ENCODE data around the gene TSPAN3. TPM values are rescaled to one million over a fixed set of nuclear protein-coding genes. Genes with fewer than 3 reads are reported as not detected.
A peak's percentile ranks its signal among the peaks of the same experiment; 100 is the strongest.

TSPAN3 gene
- total RNA-seq, 1 experiment from 2014 or later = 84.9 TPM

DNA sequence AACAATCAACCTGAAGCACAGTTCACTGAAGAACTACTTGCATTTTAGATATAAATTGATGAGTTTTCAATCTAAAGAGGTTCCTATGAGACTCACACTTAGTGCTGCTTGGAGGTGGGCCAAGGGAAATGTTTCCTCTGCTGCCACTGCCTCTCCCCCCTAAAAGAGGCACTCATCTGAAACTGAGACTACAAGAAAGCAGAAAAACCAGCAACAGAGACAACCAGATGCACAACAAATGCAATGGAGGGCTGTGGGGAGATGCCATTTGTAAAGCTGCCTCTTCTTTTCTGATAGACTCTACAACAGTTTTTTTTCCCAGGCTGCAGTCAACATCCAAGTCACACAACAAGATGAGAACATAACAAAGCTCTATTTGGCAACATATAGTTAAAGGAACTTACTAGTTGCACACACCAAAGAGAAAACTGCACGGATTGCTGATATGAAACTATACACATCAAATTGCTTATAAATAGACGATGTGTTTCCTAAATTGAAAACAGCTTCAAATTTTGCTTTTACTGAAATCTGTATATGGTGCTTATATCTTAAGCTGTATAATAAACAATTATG, 11.0 kb downstream of the TSPAN3 start:
- CTCF ChIA-PET = interaction anchor here (1.0 to 2.6 kb wide), 4 partner anchors 10 to 484 kb away, joined by 3 to 12 read pairs (median 6); no protein-coding TSS in a partner anchor
- Mint-ChIP-seq H3K27ac (0 out of 2 replicates have a peak overlapping the region, but pooled peaks have one; percentile 25), H3K36me3 (no peaks in the 10 kb centered on the region), H3K9me3 (no peaks in the 10 kb centered on the region), H3K27me3 (ENCODE audit: low read depth) (no peaks in the 10 kb centered on the region), H3K4me1 (peaks cover 58% of the 10 kb centered on the region), H3K4me3 (no peak overlapping the region)
- no peak for TF ChIP-seq ZNF512 (CRISPR knock-in tag; IDR thresholded peaks at IDR 0.05; ENCODE audit: borderline replicate concordance)
- TF ChIP-seq, protein P1, sequence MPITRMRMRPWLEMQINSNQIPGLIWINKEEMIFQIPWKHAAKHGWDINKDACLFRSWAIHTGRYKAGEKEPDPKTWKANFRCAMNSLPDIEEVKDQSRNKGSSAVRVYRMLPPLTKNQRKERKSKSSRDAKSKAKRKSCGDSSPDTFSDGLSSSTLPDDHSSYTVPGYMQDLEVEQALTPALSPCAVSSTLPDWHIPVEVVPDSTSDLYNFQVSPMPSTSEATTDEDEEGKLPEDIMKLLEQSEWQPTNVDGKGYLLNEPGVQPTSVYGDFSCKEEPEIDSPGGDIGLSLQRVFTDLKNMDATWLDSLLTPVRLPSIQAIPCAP (CRISPR knock-in tag; IDR thresholded peaks at IDR 0.05) = no peak
- TF ChIP-seq ATF2 (CRISPR knock-in tag; IDR thresholded peaks at IDR 0.05; ENCODE audit: borderline replicate concordance, low read depth) = no peak
- POLR2A ChIA-PET = interaction anchor here (0.6 to 1.0 kb wide), 2 partner anchors 11 to 405 kb away, joined by 3 read pairs; partner anchors contain the start of gene TSPAN3
- ATAC-seq (no peak), DNase-seq (ENCODE audit: low spot score) (no peak)

DNA sequence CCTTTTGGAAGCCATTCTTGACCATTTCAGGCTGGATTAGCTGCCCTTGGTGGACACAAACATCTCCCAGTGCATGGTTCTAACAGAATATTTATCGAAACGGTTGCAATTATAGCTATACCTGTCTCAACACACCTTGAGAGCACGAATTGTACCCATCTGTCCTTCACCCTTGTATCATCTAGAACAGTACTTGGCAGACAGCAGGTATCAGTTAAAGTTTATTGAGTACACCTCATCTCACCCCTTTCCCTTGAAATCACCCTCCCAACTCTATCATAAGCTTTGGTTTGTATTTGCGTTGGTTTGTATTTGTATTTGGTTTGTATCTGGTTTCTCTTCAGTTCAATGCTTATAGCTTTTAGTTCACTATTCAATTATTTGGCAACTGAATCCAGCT, 12.4 kb downstream of the TSPAN3 start:
- Mint-ChIP-seq H3K27ac (no peak overlapping the region), H3K4me3 (no peak overlapping the region), H3K9me3 (no peaks in the 10 kb centered on the region), H3K27me3 (ENCODE audit: low read depth) (no peaks in the 10 kb centered on the region), H3K4me1 (peaks cover 51% of the 10 kb centered on the region), H3K36me3 (peaks cover 5% of the 10 kb centered on the region)
- TF ChIP-seq ZNF263 (CRISPR knock-in tag; IDR thresholded peaks at IDR 0.05; ENCODE audit: low read depth) (no peak), AR (CRISPR knock-in tag; IDR thresholded peaks at IDR 0.05) (no peak), CREM (CRISPR knock-in tag; IDR thresholded peaks at IDR 0.05) (no peak), NFE2L1 (CRISPR knock-in tag; IDR thresholded peaks at IDR 0.05) (no peak), ERG (CRISPR knock-in tag; IDR thresholded peaks at IDR 0.05) (no peak), CBFB (CRISPR knock-in tag; IDR thresholded peaks at IDR 0.05; ENCODE audit: low read depth) (no peak), RORB (CRISPR knock-in tag; IDR thresholded peaks at IDR 0.05) (no peak), GRHL2 (CRISPR knock-in tag; IDR thresholded peaks at IDR 0.05; ENCODE audit: insufficient replicate concordance, severe bottlenecking) (no peak)
- TF ChIP-seq, protein P2, sequence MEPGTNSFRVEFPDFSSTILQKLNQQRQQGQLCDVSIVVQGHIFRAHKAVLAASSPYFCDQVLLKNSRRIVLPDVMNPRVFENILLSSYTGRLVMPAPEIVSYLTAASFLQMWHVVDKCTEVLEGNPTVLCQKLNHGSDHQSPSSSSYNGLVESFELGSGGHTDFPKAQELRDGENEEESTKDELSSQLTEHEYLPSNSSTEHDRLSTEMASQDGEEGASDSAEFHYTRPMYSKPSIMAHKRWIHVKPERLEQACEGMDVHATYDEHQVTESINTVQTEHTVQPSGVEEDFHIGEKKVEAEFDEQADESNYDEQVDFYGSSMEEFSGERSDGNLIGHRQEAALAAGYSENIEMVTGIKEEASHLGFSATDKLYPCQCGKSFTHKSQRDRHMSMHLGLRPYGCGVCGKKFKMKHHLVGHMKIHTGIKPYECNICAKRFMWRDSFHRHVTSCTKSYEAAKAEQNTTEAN (CRISPR knock-in tag; IDR thresholded peaks at IDR 0.05) = no peak
- ATAC-seq = no peak
- ChIA-PET POLR2A (interaction anchor here (0.6 to 1.0 kb wide), 2 partner anchors 13 to 112 kb away, joined by 4 to 5 read pairs; partner anchors contain the start of gene TSPAN3), CTCF (interaction anchor here (0.6 to 1.0 kb wide), 2 partner anchors 23 to 35 kb away, joined by 3 read pairs; no protein-coding TSS in a partner anchor)
- DNase-seq (ENCODE audit: low spot score) = no peak

Data from WTC11 (cell line).